Measurements from ENCODE around the gene IPPK.

The IPPK gene

DNA sequence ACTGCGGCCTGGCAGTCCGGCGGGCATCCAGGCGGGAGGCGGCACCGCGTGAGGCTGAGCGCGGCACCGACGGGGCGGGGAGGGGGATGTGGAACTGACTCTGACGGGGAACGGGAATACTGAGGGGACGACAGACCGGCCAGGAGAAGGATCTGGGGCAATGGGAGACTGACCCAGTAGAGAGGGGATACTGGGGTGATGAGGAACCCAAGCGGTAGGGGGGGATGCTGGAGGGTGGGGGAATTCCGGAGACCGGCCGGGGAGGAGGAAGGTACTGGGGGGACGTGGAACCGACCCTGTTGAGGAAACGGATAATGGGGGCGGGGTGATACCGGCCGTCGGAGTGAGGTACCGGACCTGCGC lies 423 bp downstream of the IPPK start:
- TF ChIP-seq ZNF274 (IDR thresholded peaks at IDR 0.05; ENCODE audit: low read depth, low read length): no peak
- H3K4me3 ChIP-seq (ENCODE audit: low read length): peak overlapping the region; percentile 82

DNA sequence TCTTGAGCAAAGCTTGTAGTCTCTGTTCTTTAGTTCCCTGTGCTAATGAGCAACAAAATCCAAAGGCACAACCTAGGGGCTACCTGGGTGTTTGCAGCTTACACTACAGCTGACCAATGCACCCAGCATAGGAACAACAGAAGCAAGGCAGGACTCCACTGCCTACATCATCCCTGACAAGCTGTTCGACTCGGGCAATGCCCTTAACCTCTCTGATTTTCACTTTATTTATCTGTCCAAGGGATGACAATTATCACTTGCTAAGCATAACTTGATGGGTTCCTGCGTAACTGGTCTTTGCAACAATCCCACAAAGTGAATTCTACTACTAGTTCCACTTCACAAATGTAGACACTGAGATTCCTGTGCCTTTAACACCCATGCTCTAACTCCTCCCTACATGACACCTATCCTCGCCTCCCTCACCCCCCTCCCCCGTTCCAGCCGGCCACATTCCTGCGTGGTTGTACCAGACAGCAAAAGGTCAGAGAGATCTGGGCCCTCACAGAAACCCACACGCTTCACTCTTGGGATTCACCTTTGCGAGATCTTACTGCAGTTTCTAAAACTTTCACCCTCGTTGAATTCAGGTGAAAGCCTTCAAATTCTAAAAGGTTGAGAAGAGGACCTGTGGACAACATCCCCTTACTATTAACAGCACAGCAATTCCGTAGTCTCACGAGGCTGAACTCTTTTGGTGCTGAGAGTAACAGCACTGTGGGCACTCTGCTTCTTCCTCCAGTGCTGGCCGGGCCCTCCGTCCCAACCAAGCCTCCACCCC lies 995 bp downstream of the IPPK start:
- TF ChIP-seq ZNF274 (IDR thresholded peaks at IDR 0.05; ENCODE audit: low read depth, low read length): no peak
- peak overlapping the region; percentile 82 for H3K4me3 ChIP-seq (ENCODE audit: low read length)

DNA sequence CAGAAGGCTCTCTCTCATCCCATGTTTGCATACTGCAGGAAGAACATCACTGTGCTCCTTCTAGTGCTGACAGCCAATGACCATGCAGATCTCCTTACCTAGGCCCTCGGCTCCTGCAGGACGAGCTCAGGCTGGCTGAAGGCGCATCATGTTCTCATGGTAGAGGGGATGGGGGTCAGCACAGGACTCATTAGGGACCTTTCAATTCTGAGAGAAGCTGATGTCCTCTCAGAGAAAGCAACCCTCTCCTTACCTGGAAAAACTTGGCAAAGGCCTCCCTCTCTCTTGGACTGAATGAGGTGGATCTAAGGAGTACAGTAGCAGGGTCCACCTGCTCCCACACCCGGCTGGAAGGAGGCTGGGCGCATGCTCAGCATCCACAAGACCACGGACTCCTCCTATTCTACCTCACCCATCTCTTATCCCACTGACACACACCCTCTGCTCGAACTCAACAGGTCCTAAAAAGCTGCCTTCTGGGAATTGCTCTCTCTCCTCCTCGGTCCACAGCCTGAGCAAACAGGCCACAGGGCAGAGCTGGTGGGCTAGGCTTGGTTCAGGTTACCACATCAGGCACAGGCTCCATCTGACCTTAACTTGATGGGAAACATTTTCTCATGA lies 2.9 kb downstream of the IPPK start:
- no peak overlapping the region for H3K4me3 ChIP-seq (ENCODE audit: low read length)
- TF ChIP-seq ZNF274 (IDR thresholded peaks at IDR 0.05; ENCODE audit: low read depth, low read length): no peak

DNA sequence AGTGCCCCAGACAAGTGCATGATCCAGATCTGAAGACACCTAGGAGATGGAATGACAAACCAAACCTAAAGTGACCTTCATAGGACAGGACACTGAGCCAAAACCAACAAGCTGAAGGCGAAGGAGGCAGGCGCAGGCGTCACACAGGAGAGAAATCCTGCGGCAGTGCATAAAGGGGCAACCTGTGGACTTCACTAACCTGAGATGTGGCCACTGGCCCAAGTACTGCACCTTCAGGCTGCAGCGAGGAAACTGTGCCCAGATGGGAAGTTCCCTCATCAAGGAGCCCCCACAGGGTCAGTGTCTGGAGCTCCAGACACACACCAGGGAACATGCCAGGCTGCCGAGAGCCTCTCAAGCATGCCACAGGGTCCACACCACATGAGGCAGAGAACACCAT lies 3.7 kb downstream of the IPPK start:
- no peak for TF ChIP-seq ZNF274 (IDR thresholded peaks at IDR 0.05; ENCODE audit: low read depth, low read length)

GRCh38 chr9:92665836-92666235 lies 4.1 kb downstream of the IPPK start:
- no peak for TF ChIP-seq ZNF274 (IDR thresholded peaks at IDR 0.05; ENCODE audit: low read depth, low read length)
- no peak overlapping the region for H3K4me3 ChIP-seq (ENCODE audit: low read length)

More for the DNA sequence above, 3.7 kb downstream of the IPPK start:
- H3K4me3 ChIP-seq (ENCODE audit: low read length): no peak overlapping the region

DNA sequence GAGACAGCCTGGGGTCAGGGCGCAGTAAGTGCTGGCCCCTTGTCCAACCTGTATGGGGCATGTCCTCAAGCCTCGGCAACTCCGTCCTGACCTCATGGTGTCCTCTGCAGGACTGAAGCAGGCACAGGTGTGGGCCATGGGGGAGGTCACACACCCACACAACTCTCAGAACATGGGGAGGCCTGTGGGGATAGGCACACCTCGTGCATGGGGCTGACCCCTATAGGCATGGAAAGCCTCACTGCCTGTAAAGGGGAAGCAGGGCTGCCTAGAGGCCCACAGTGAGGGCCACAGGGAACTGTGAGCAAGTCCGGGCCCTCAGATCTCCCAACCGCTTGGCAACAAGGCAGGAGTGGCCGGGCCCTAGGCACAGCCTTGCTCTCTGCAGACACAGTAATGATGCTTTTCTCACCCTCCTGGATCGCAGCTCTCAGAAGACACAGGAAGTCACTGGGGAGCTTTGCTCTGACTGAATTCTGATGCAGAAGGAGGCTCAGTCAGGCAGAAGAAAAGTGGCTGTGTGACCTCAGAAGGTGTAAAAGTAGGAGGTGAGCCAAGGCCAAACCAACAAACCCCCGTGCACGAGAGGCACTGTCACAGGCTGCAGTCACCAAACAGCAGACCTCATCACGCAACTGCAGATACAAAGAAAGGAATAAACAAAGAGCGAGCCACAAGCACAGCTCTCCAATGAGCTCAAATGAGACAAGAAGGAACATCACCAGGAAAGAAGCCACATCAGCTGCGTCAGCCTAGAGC lies 5.4 kb downstream of the IPPK start:
- H3K4me3 ChIP-seq (ENCODE audit: low read length): no peak overlapping the region
- TF ChIP-seq ZNF274 (IDR thresholded peaks at IDR 0.05; ENCODE audit: low read depth, low read length): no peak

- no peak for TF ChIP-seq ZNF274 (IDR thresholded peaks at IDR 0.05; ENCODE audit: low read depth, low read length)
- H3K4me3 ChIP-seq (ENCODE audit: low read length): no peak overlapping the region
Measured at GRCh38 chr9:92663951-92664350, 6.0 kb downstream of the IPPK start.

GRCh38 chr9:92663126-92663525 lies 6.8 kb downstream of the IPPK start:
- no peak for TF ChIP-seq ZNF274 (IDR thresholded peaks at IDR 0.05; ENCODE audit: low read depth, low read length)
- no peak overlapping the region for H3K4me3 ChIP-seq (ENCODE audit: low read length)

GRCh38 chr9:92661743-92662142 lies 8.2 kb downstream of the IPPK start:
- no peak overlapping the region for H3K4me3 ChIP-seq (ENCODE audit: low read length)
- no peak for TF ChIP-seq ZNF274 (IDR thresholded peaks at IDR 0.05; ENCODE audit: low read depth, low read length)

- no peak for TF ChIP-seq ZNF274 (IDR thresholded peaks at IDR 0.05; ENCODE audit: low read depth, low read length)
- H3K4me3 ChIP-seq (ENCODE audit: low read length): no peak overlapping the region
Measured at GRCh38 chr9:92661127-92661526, 8.8 kb downstream of the IPPK start.

GRCh38 chr9:92660266-92660665 lies 9.7 kb downstream of the IPPK start:
- H3K4me3 ChIP-seq (ENCODE audit: low read length): no peak overlapping the region
- TF ChIP-seq ZNF274 (IDR thresholded peaks at IDR 0.05; ENCODE audit: low read depth, low read length): no peak

DNA sequence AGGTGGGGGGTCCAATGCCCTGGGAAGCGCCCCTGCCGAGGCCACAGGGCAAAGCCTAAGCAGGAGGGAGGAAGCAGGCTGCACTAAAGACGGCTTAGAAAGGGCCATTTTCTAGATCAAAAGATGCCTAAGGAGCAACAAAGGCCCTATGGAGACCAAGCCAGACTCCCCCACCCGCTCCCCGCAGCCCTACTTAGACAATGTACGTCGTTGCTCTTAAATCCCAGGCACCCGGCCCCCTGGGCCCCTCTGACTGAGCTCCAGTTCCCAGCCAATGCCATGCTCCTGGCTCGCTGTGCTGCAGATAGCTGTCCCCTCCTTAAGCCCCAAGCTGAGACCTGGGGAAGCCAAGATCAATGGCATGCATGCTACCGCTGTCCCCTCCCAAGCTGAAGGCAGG lies 10.3 kb downstream of the IPPK start:
- TF ChIP-seq ZNF274 (IDR thresholded peaks at IDR 0.05; ENCODE audit: low read depth, low read length): no peak
- H3K4me3 ChIP-seq (ENCODE audit: low read length): no peak overlapping the region

DNA sequence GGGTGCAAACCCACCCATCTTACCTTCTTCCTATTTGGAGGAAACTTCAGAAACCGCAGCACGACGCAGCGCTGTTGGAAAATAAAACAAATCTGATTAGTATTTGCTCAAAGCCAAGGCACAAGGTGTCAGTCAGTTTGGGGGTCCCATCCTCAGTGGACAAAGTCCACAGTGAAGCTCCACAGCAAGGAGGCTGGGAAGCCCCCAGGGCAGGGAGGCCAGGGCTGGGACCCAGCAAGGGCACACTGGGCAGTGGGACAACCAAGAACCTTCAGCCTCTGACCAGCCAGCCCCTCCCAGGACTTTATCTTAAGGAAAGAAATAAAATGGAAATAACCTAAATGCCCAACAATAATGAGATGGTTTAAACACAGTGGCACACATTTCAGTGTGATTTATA lies 11.3 kb downstream of the IPPK start:
- no peak for TF ChIP-seq ZNF274 (IDR thresholded peaks at IDR 0.05; ENCODE audit: low read depth, low read length)
- H3K4me3 ChIP-seq (ENCODE audit: low read length): no peak overlapping the region

GRCh38 chr9:92658176-92658575 lies 11.8 kb downstream of the IPPK start:
- TF ChIP-seq ZNF274 (IDR thresholded peaks at IDR 0.05; ENCODE audit: low read depth, low read length): no peak
- H3K4me3 ChIP-seq (ENCODE audit: low read length): no peak overlapping the region

Data from GM08714 (cell line).